ENCODE measurements around the gene TIAL1. TPM values are rescaled to one million over a fixed set of nuclear protein-coding genes. Genes with fewer than 3 reads are reported as not detected.

The TIAL1 gene
- total and polyA plus RNA-seq, 2 experiments from 2014 or later = 92.6 to 131 TPM

- no peak for TF ChIP-seq CTCF (conservative IDR thresholded peaks at IDR 0.05; ENCODE audit: low read depth in 2 of 2)
- TF ChIP-seq EZH2 (IDR thresholded peaks at IDR 0.05; ENCODE audit: low read depth, unreplicated experiment) = no peak
- TF ChIP-seq STAT1 (IDR thresholded peaks at IDR 0.05; ENCODE audit: unreplicated experiment) = no peak
- TF ChIP-seq JUNB (IDR thresholded peaks at IDR 0.05; ENCODE audit: unreplicated experiment) = no peak
- TF ChIP-seq REST (IDR thresholded peaks at IDR 0.05; ENCODE audit: unreplicated experiment) = no peak
These were observed 57.4 kb downstream of the TIAL1 start (continued) for GRCh38 chr10:119539359-119539825.

GRCh38 chr10:119538632-119539358 lies 58.0 kb downstream of the TIAL1 start:
- Mint-ChIP-seq H3K27ac (no peak overlapping the region), H3K27me3 (ENCODE audit: insufficient read depth, low read depth, poor library complexity) (peaks cover 39% of the 10 kb centered on the region), H3K9me3 (no peaks in the 10 kb centered on the region), H3K4me3 (no peak overlapping the region), H3K4me1 (peaks cover 24% of the 10 kb centered on the region), H3K36me3 (ENCODE audit: low read depth) (peaks cover 3% of the 10 kb centered on the region; the same call in 1 of the 3 replicates)
- no peaks in the 10 kb centered on the region; the same call in 1 of the 2 replicates for H4K20me1 ChIP-seq (replicated peaks; ENCODE audit: insufficient read depth)
- no peaks in the 10 kb centered on the region for H3K79me2 ChIP-seq (replicated peaks; ENCODE audit: insufficient read depth)
- H3K4me2 ChIP-seq = no peak overlapping the region
- H3K27ac ChIP-seq (ENCODE audit: low read depth) = no peak overlapping the region
- no peaks in the 10 kb centered on the region for H3K9me2 ChIP-seq (ENCODE audit: insufficient read depth)
- no peak for DNase-seq (ENCODE audit: low spot score)
- H3K27me3 ChIP-seq (ENCODE audit: insufficient read depth) = peaks cover 38% of the 10 kb centered on the region
- H2AFZ ChIP-seq = no peak overlapping the region
- H3K4me1 ChIP-seq (ENCODE audit: insufficient read depth) = peaks cover 9% of the 10 kb centered on the region; the same call in 1 of the 2 replicates
- no peaks in the 10 kb centered on the region for H3K36me3 ChIP-seq (ENCODE audit: insufficient read depth)
- TF ChIP-seq STAT1 (IDR thresholded peaks at IDR 0.05; ENCODE audit: unreplicated experiment) (no peak), CTCF (conservative IDR thresholded peaks at IDR 0.05; ENCODE audit: low read depth in 2 of 2) (peak in 1 of 2 experiments; percentile 31; a peak in 1 of 4 replicates)
- H3K4me3 ChIP-seq = no peak overlapping the region
- ATAC-seq = no peak
- peaks cover 3% of the 10 kb centered on the region; the same call in 1 of the 2 replicates for H3F3A ChIP-seq (replicated peaks; ENCODE audit: low read depth)
